Endothelial cell of umbilical vein (primary cell): Measurements from ENCODE around the gene LPAR3. TPM values are rescaled to one million over a fixed set of nuclear protein-coding genes. Genes with fewer than 3 reads are reported as not detected.
A peak's percentile ranks its signal among the peaks of the same experiment; 100 is the strongest.

Source experiments
- BruUV-seq: library from RNA; stranded (reverse); fragments of 400-500 nt; replicated peaks from 2 replicates; lab custom pipeline; 2021; lab: Mats Ljungman, UMichigan
- CTCF ChIA-PET: fragments of 300-600, 350-600 bp; sonication (Branson Sonifier 250); formaldehyde crosslinking; loops from one replicate; lab custom pipeline; 2021; ENCODE audit warnings: antibody characterized with exemption, inconsistent platforms; lab: Charles Lee
- POLR2A ChIA-PET: fragments of 300-600, 350-600 bp; sonication (Branson Sonifier 250); formaldehyde crosslinking; loops from one replicate; lab custom pipeline; 2021; ENCODE audit warnings: antibody characterized with exemption, inconsistent platforms; lab: Charles Lee
- DNase-seq: peaks from one replicate; pipeline ENCODE4 v3.0.0-alpha.2; 2011; ENCODE audit warnings: low read depth, low spot score
- FAIRE-seq: peaks from 2 replicates; lab custom pipeline; 2011; peaks lifted over from hg19 to GRCh38; lab: Jason Lieb, UNC
- H2AFZ ChIP-seq: 2 replicates; pipeline ENCODE4 v1.6.0; 2012; ENCODE audit warnings: low read depth, low read length, control low read depth, inconsistent platforms
- H3K27ac ChIP-seq: 2 replicates; pipeline ENCODE4 v1.5.1; 2011; ENCODE audit warnings: low read depth, mild to moderate bottlenecking, control low read depth, low read length, moderate library complexity; ENCODE audit not compliant: insufficient read depth
- H3K27me3 ChIP-seq, 2 experiments: 2 replicates each; pipeline versions ENCODE4 v1.6.0 to v1.6.1; 2011; ENCODE audit warnings: low read length in 2 of 2, mixed read lengths in 1 of 2; ENCODE audit not compliant: control insufficient read depth in 2 of 2, insufficient read depth in 2 of 2
- H3K36me3 ChIP-seq, 2 experiments: 2 replicates in 1 of 2; 3 replicates in 1 of 2; pipeline ENCODE4 v1.5.1; 2011; ENCODE audit warnings: low read length in 2 of 2, mild to moderate bottlenecking in 1 of 2, moderate library complexity in 1 of 2; ENCODE audit not compliant: control insufficient read depth in 2 of 2, insufficient read depth in 2 of 2; ENCODE audit errors: extremely low read depth in 1 of 2
- H3K4me1 ChIP-seq: 3 replicates; pipeline ENCODE4 v1.5.1; 2011; ENCODE audit warnings: mild to moderate bottlenecking, low read length; ENCODE audit not compliant: control insufficient read depth, insufficient read depth; ENCODE audit errors: extremely low read depth
- H3K4me2 ChIP-seq: 2 replicates; pipeline ENCODE4 v1.6.1; 2011; ENCODE audit warnings: low read length, control low read depth, mixed read lengths; ENCODE audit not compliant: insufficient read depth
- H3K4me3 ChIP-seq, 3 experiments: fragments of 200-600 bp in 1 of 3; sonication (generic), shearing (Covaris generic) in 1 of 3; replicated peaks in 1 of 3; 2 replicates each; pipeline ENCODE4 v1.5.1; 2011 to 2016; ENCODE audit warnings: control low read depth in 3 of 3, low read length in 3 of 3, mild to moderate bottlenecking in 2 of 3, inconsistent platforms in 1 of 3, low read depth in 1 of 3, moderate library complexity in 1 of 3; ENCODE audit not compliant: insufficient read depth in 1 of 3
- H3K79me2 ChIP-seq: 2 replicates; pipeline ENCODE4 v1.6.0; 2012; ENCODE audit warnings: low read length, inconsistent platforms; ENCODE audit not compliant: control insufficient read depth, insufficient read depth
- H3K9ac ChIP-seq: replicated peaks from 2 replicates; pipeline ENCODE3; 2011; ENCODE audit warnings: low read length, control low read depth; ENCODE audit not compliant: insufficient read depth; ENCODE audit errors: extremely low read depth
- H3K9me1 ChIP-seq: replicated peaks from 3 replicates; pipeline ENCODE4 v1.6.0; 2011; ENCODE audit warnings: mild to moderate bottlenecking, low read length; ENCODE audit not compliant: control insufficient read depth, insufficient read depth; ENCODE audit errors: extremely low read depth
- H3K9me3 ChIP-seq: replicated peaks from 2 replicates; pipeline ENCODE4 v1.5.1; 2012; ENCODE audit warnings: low read length, inconsistent platforms; ENCODE audit not compliant: control insufficient read depth, insufficient read depth
- H4K20me1 ChIP-seq: replicated peaks from 2 replicates; pipeline ENCODE3; 2011; ENCODE audit warnings: mild to moderate bottlenecking, low read length; ENCODE audit not compliant: control insufficient read depth, insufficient read depth; ENCODE audit errors: extremely low read depth
- EZH2 ChIP-seq: IDR thresholded peaks from 2 replicates; pipeline ENCODE4 v1.6.1; 2012; ENCODE audit warnings: borderline replicate concordance, low read depth, mild to moderate bottlenecking, moderate library complexity, low read length, inconsistent platforms; ENCODE audit not compliant: severe bottlenecking
- FOS ChIP-seq: IDR thresholded peaks from 2 replicates; pipeline ENCODE4 v1.6.1; 2011; ENCODE audit warnings: mild to moderate bottlenecking, low read length, moderate library complexity, borderline replicate concordance; ENCODE audit not compliant: insufficient read depth
- GATA2 ChIP-seq: IDR thresholded peaks from 2 replicates; pipeline ENCODE4 v1.7.0; 2011; ENCODE audit warnings: low read depth, mild to moderate bottlenecking, moderate library complexity, mixed read lengths, low read length; ENCODE audit not compliant: insufficient read length, insufficient read depth
- JUN ChIP-seq: IDR thresholded peaks from 2 replicates; pipeline ENCODE4 v1.6.1; 2011; ENCODE audit warnings: borderline replicate concordance, low read depth; ENCODE audit not compliant: insufficient read length, insufficient read depth
- MYC ChIP-seq: IDR thresholded peaks from one replicate; pipeline ENCODE4 v1.6.1; 2011; ENCODE audit warnings: mild to moderate bottlenecking, low read depth, low read length
- POLR2AphosphoS5 ChIP-seq: IDR thresholded peaks from 2 replicates; pipeline ENCODE4 v1.6.1; 2012; ENCODE audit warnings: low read depth, mild to moderate bottlenecking, control low read depth, low read length, moderate library complexity; ENCODE audit not compliant: insufficient read depth
- dilution Hi-C: fragments of 300-500 bp; cut with MboI; formaldehyde crosslinking; loops from one replicate; pipeline ENCODE4 v1.15.0; 2019; ENCODE audit warnings: low sequenced_read_pairs; ENCODE audit not compliant: extremely low pct_ligation_motif_present
- intact Hi-C: fragments of 100-400 bp; cut with micrococcal nuclease; formaldehyde crosslinking; loops from one replicate; pipeline ENCODE4 v1.10.0; 2022
- polyA plus RNA-seq, 4 experiments: library from polyadenylated mRNA; depleted of rRNA in 3 of 4; stranded (reverse) in 3 of 4; unstranded in 1 of 4; fragments of >200 nt; gene quantifications; 2 replicates each; pipeline versions ENCODE4 v1.2.1 to v1.2.3, GENCODE V29; 2011 to 2012; ENCODE audit warnings: missing spikeins in 1 of 4
- total RNA-seq: library from RNA; stranded (reverse); gene quantifications from 2 replicates; pipeline ENCODE4 v1.2.3, GENCODE V29; 2021
- TF ChIP-seq, protein P1 (sequence below): IDR thresholded peaks from 2 replicates; pipeline ENCODE4 v1.6.1; 2011; ENCODE audit not compliant: insufficient read depth, insufficient read length
- TF ChIP-seq, protein P2 (sequence below), 2 donors: IDR thresholded peaks; 1 replicate in 1 of 2; 2 replicates in 1 of 2; pipeline ENCODE4 v1.5.1; 2011; ENCODE audit warnings: low read length in 2 of 2, mild to moderate bottlenecking in 2 of 2, moderate library complexity in 2 of 2, control low read depth in 1 of 2, inconsistent platforms in 1 of 2, low read depth in 1 of 2; ENCODE audit not compliant: insufficient read depth in 1 of 2; ENCODE audit errors: extremely low read depth in 1 of 2

Gene LPAR3
- total and polyA plus RNA-seq, 2 donors (not counting 3 experiments of a cell fraction or from before 2014, with no cell fraction given): not detected

DNA sequence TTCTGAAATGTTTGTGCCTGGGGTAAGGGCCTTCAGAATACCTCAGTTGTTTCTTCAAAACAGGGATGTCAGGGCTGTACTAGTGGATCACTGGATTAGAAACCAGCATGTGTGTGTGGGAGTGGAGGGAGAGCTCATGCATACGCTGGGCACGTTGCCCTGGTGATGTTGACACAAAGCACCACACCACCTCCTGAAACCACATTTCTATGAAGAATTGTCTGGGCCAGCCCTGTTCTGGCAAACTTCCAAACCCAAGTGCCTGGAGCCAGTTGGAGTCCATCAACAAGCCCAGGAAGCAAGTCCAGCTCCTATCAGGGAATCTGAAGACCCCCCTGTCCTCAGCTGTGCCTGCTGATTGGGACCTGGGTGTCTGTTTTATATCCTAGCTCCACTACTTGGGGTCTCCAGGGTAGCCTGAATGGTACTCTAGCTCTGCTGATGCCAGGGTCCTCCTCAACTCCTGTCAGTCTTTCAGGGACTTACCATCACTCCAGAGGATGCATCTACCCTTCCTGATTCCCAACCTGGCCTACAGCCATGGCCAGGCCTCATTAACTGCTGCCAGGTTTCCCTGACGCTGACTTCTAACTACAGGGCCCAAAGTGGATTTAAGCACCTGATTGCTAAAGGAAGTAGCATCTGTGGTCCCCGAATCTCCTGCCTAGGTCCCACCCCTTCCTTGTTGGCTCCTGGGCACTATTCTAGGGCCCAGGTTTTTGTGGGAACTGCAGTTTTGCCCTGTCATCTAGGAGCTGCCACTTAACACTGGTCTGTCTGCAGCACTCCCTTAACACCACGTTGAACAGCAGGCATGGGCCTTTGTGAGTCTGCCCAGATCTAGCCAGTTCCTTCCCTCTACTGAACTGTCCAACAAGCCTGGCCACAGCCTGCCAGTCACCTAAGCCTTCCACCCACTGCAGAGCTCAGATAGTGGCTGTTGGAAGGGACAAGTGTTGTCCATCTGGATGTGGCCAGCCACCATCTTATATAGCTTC, 45.5 kb downstream of the LPAR3 start:
- peak; percentile 64 for FAIRE-seq

DNA sequence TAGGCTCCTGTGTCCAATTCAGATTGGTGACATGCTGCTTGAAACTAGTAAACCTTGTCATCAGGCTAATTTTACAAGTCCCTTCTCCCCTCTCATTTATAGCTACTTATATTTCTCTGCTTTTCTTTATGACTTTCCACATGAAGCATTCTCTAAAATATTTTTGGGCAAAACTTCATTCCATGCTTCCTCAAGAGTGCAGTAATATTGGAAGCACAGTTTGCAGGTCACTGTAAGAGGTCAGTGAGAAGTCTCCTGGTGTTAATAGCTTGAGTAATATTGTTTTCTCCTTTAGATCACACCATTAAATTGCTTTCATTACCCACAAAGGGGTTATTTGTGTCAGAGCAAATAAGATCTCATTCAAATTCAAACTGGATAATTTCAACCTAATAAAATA, 46.6 kb downstream of the LPAR3 start:
- TF ChIP-seq, protein P1, sequence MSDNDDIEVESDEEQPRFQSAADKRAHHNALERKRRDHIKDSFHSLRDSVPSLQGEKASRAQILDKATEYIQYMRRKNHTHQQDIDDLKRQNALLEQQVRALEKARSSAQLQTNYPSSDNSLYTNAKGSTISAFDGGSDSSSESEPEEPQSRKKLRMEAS: no peak
- TF ChIP-seq FOS: no peak
- TF ChIP-seq POLR2AphosphoS5: no peak
- no peak for TF ChIP-seq JUN
- TF ChIP-seq, protein P2, sequence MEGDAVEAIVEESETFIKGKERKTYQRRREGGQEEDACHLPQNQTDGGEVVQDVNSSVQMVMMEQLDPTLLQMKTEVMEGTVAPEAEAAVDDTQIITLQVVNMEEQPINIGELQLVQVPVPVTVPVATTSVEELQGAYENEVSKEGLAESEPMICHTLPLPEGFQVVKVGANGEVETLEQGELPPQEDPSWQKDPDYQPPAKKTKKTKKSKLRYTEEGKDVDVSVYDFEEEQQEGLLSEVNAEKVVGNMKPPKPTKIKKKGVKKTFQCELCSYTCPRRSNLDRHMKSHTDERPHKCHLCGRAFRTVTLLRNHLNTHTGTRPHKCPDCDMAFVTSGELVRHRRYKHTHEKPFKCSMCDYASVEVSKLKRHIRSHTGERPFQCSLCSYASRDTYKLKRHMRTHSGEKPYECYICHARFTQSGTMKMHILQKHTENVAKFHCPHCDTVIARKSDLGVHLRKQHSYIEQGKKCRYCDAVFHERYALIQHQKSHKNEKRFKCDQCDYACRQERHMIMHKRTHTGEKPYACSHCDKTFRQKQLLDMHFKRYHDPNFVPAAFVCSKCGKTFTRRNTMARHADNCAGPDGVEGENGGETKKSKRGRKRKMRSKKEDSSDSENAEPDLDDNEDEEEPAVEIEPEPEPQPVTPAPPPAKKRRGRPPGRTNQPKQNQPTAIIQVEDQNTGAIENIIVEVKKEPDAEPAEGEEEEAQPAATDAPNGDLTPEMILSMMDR (IDR thresholded peaks at IDR 0.05; ENCODE audit: extremely low read depth in 1 of 2, insufficient read depth in 1 of 2, low read depth in 1 of 2, low read length in 2 of 2): no peak
- no peak for TF ChIP-seq GATA2
- TF ChIP-seq MYC: no peak
- no peak for TF ChIP-seq EZH2
- Histone ChIP-seq H3K9me1 (no peaks in the 10 kb centered on the region), H3K27ac (no peak overlapping the region), H3K36me3 (no peaks in the 10 kb centered on the region), H2AFZ (no peak overlapping the region), H3K27me3 (peaks cover 1 to 8% of the 10 kb centered on the region in 2 experiments), H3K9ac (no peak overlapping the region), H3K9me3 (no peaks in the 10 kb centered on the region), H3K79me2 (no peaks in the 10 kb centered on the region), H4K20me1 (no peaks in the 10 kb centered on the region), H3K4me1 (peaks cover 2% of the 10 kb centered on the region), H3K4me3 (no peak overlapping the region), H3K4me2 (no peak overlapping the region)
- ChIA-PET POLR2A (no interaction called here), CTCF (interaction anchor here (0.7 to 2.8 kb wide), 3 partner anchors 64 to 193 kb away, joined by 3 to 6 read pairs (median 3); no protein-coding TSS in a partner anchor)
- intact Hi-C loops (no loop called here), dilution Hi-C loops (no loop called here)
- FAIRE-seq (no peak), DNase-seq (no peak)
- BruUV-seq: no TSS peak

More for the DNA sequence above, 45.5 kb downstream of the LPAR3 start:
- H3K4me2 ChIP-seq: no peak overlapping the region
- no TSS peak for BruUV-seq
- H3K27me3 ChIP-seq: peaks cover 0 to 6% of the 10 kb centered on the region in 2 experiments
- no peak overlapping the region for H2AFZ ChIP-seq
- no peaks in the 10 kb centered on the region for H4K20me1 ChIP-seq
- H3K79me2 ChIP-seq: no peaks in the 10 kb centered on the region
- ChIA-PET POLR2A (no interaction called here), CTCF (interaction anchor here (1.0 to 2.8 kb wide), 3 partner anchors 9 to 66 kb away, joined by 3 to 6 read pairs (median 4); no protein-coding TSS in a partner anchor)
- dilution Hi-C loops: no loop called here
- H3K4me3 ChIP-seq: no peak overlapping the region
- peaks cover 2% of the 10 kb centered on the region for H3K4me1 ChIP-seq
- peak; percentile 18 for TF ChIP-seq MYC
- TF ChIP-seq POLR2AphosphoS5: no peak
- H3K9me1 ChIP-seq: no peaks in the 10 kb centered on the region
- H3K36me3 ChIP-seq: no peaks in the 10 kb centered on the region
- peak; percentile 80 for DNase-seq
- H3K9me3 ChIP-seq: no peaks in the 10 kb centered on the region
- no peak overlapping the region for H3K9ac ChIP-seq
- intact Hi-C loops: no loop called here
- H3K27ac ChIP-seq: no peak overlapping the region
